ENCODE measurements around the gene CCDC77.

DNA sequence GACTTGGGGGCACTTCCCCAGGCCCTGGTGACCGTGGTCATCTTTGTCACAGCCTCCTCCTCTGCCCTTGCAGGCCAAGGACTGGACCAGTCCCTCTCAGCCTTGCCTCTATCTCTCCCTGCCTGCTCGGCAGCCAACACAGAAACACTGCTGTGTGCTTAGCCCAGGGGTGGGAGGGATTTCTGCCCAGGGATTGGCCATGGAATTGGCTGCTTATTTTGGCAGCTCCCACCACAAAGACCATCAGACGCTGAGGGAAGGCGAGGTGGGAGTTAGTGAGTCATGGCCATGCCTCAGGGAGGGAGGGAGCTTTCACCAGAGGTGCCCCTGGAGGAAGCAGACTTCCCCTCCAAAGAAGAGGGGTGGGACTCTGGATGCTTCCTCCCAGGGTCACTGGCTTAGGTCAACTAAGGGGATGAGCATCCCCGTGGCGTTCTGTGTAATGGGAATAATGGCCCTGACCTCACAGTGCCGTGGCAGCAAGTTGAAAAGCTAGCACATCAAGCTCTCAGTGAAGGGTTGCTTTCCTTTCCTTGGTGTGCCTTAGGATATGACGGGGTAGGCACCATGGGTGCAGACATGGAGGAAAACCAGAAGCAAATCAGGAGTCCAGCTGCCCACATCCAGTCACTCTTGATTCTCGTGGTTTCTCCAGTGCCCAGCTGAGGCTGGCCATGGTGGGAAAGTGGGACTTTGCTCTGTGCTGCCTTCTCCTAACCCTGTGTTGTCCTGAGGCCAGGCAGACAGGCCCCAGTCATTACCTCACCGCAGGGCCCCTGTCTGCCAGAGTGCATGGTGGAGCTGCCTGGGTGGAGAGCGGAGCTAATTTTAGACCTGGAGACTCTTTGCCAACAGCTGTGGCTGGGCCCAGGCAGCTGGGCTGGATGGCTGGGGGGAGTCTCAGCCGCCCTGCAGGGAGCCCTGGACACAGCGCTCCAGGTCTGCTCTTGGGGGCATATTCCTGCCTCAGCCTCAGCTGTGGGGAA, 79.7 kb downstream of the CCDC77 start:
- TF ChIP-seq POLR2AphosphoS5 (IDR thresholded peaks at IDR 0.05; ENCODE audit: low read depth, low read length) (no peak), POLR2A (IDR thresholded peaks at IDR 0.05; ENCODE audit: low read depth, low read length) (no peak)

Measured in GM12892 (cell line).